GM18907 (cell line): Measurements from ENCODE around the gene SYT13.

Experiments used
- ATAC-seq: cut with Tn5 transposase; IDR thresholded peaks from one replicate; pipeline ENCODE4 v1.9.1; 2021; ENCODE audit warnings: mild to moderate bottlenecking, moderate library complexity; ENCODE audit not compliant: unreplicated experiment

SYT13 gene

GRCh38 chr11:45275828-45276227 is 10.3 kb downstream of the SYT13 start:
- ATAC-seq, result no peak

GRCh38 chr11:45274206-45274605 is 11.9 kb downstream of the SYT13 start:
- ATAC-seq, result no peak

GRCh38 chr11:45273509-45273908 is 12.6 kb downstream of the SYT13 start:
- ATAC-seq, result no peak

GRCh38 chr11:45272701-45273100 is 13.4 kb downstream of the SYT13 start:
- no peak for ATAC-seq

- no peak for ATAC-seq
Observed at GRCh38 chr11:45270946-45271716, 15.0 kb downstream of the SYT13 start.

- ATAC-seq, result no peak
Observed at GRCh38 chr11:45269678-45270077, 16.5 kb downstream of the SYT13 start.

- ATAC-seq, result no peak
Observed at GRCh38 chr11:45267652-45268299, 18.4 kb downstream of the SYT13 start.

GRCh38 chr11:45267052-45267451 is 19.1 kb downstream of the SYT13 start:
- no peak for ATAC-seq

GRCh38 chr11:45266676-45267020 is 19.5 kb downstream of the SYT13 start:
- ATAC-seq, result no peak

- no peak for ATAC-seq
Observed at GRCh38 chr11:45265969-45266675, 20.0 kb downstream of the SYT13 start.

- ATAC-seq, result no peak
Observed at GRCh38 chr11:45264839-45265515, 21.2 kb downstream of the SYT13 start.

GRCh38 chr11:45263773-45264172 is 22.4 kb downstream of the SYT13 start:
- ATAC-seq, result no peak

- ATAC-seq, result no peak
Observed at GRCh38 chr11:45262900-45263299, 23.2 kb downstream of the SYT13 start.

- no peak for ATAC-seq
Observed at GRCh38 chr11:45260071-45260470, 26.1 kb downstream of the SYT13 start.

- no peak for ATAC-seq
Observed at GRCh38 chr11:45259592-45259991, 26.5 kb downstream of the SYT13 start.

GRCh38 chr11:45258982-45259530 is 27.1 kb downstream of the SYT13 start:
- no peak for ATAC-seq

- ATAC-seq, result no peak
Observed at GRCh38 chr11:45254070-45254469, 32.1 kb downstream of the SYT13 start.

GRCh38 chr11:45253640-45254039 is 32.5 kb downstream of the SYT13 start:
- no peak for ATAC-seq

- ATAC-seq, result no peak
Observed at GRCh38 chr11:45252877-45253276, 33.3 kb downstream of the SYT13 start.

- no peak for ATAC-seq
Observed at GRCh38 chr11:45252134-45252856, 33.8 kb downstream of the SYT13 start.
